Activated T-cell treated with anti-CD3 and anti-CD28 coated beads, Interleukin-2, amount 50 U/mL, for 1 hour (primary cell): ENCODE data around the gene IFFO2.

Experiments used
- DNase-seq: peaks from one replicate; pipeline ENCODE4 v3.0.0-alpha.2; 2020

The IFFO2 gene

GRCh38 chr1:18934205-18935000, 22.1 kb downstream of the IFFO2 start:
- no peak for DNase-seq

GRCh38 chr1:18932879-18933278, 23.6 kb downstream of the IFFO2 start:
- no peak for DNase-seq

- no peak for DNase-seq
These were observed 24.1 kb downstream of the IFFO2 start for GRCh38 chr1:18932387-18932786.

- DNase-seq, result no peak
These were observed 24.7 kb downstream of the IFFO2 start for GRCh38 chr1:18931730-18932129.

GRCh38 chr1:18929686-18930085, 26.8 kb downstream of the IFFO2 start:
- no peak for DNase-seq

GRCh38 chr1:18928985-18929384, 27.5 kb downstream of the IFFO2 start:
- DNase-seq, result no peak

GRCh38 chr1:18928406-18928805, 28.1 kb downstream of the IFFO2 start:
- DNase-seq, result no peak

GRCh38 chr1:18927654-18928272, 28.7 kb downstream of the IFFO2 start:
- peak; percentile 45 for DNase-seq

- DNase-seq, result no peak
These were observed 29.3 kb downstream of the IFFO2 start for GRCh38 chr1:18927082-18927653.

- DNase-seq, result peak; percentile 78
These were observed 30.0 kb downstream of the IFFO2 start for GRCh38 chr1:18926315-18927081.

- no peak for DNase-seq
These were observed 31.2 kb downstream of the IFFO2 start for GRCh38 chr1:18925279-18925678.

- no peak for DNase-seq
These were observed 32.2 kb downstream of the IFFO2 start for GRCh38 chr1:18924221-18924691.

GRCh38 chr1:18923756-18924211, 32.7 kb downstream of the IFFO2 start:
- DNase-seq, result no peak

- DNase-seq, result no peak
These were observed 33.4 kb downstream of the IFFO2 start for GRCh38 chr1:18922848-18923755.

- no peak for DNase-seq
These were observed 34.2 kb downstream of the IFFO2 start for GRCh38 chr1:18922319-18922726.

GRCh38 chr1:18921516-18922251, 34.8 kb downstream of the IFFO2 start:
- no peak for DNase-seq

GRCh38 chr1:18920931-18921330, 35.5 kb downstream of the IFFO2 start:
- no peak for DNase-seq

- no peak for DNase-seq
These were observed 36.5 kb downstream of the IFFO2 start for GRCh38 chr1:18919956-18920355.

GRCh38 chr1:18919197-18919905, 37.1 kb downstream of the IFFO2 start:
- DNase-seq, result no peak

- DNase-seq, result no peak
These were observed 38.1 kb downstream of the IFFO2 start for GRCh38 chr1:18918417-18918816.
